Suprapubic skin (tissue), 3 donors: Measurements from ENCODE around the gene TRIP4.

Experiments
- CTCF ChIP-seq, 2 donors: fragments of 200-600 bp in 1 of 2; fragments of 450-650 bp in 1 of 2; sonication (generic) in 1 of 2; IDR thresholded peaks; one replicate each; pipeline ENCODE4 v1.5.1; 2016 to 2019; ENCODE audit warnings: antibody characterized with exemption in 2 of 2, mild to moderate bottlenecking in 1 of 2, moderate library complexity in 1 of 2
- POLR2A ChIP-seq, 2 donors: fragments of 450-650 bp; IDR thresholded peaks; one replicate each; pipeline ENCODE4 v1.6.1; 2017; ENCODE audit warnings: antibody characterized with exemption in 2 of 2, mild to moderate bottlenecking in 2 of 2, moderate library complexity in 2 of 2

GRCh38 chr15:64474846-64475245, 87.2 kb downstream of the TRIP4 start:
- TF ChIP-seq POLR2A (IDR thresholded peaks at IDR 0.05) (no peak), CTCF (IDR thresholded peaks at IDR 0.05) (no peak)
